ENCODE measurements around the gene CLIP3. TPM values are rescaled to one million over a fixed set of nuclear protein-coding genes. Genes with fewer than 3 reads are reported as not detected.

Gene CLIP3
- total RNA-seq, 1 experiment from 2014 or later = 0.37 TPM

GRCh38 chr19:36014012-36014924 lies 18.4 kb downstream of the CLIP3 start, which contains the start of gene ALKBH6:
TSS of gene ALKBH6 (minus strand) at chr19:36014213. CDS start at chr19:36013397, 816 bp downstream.
- in situ Hi-C loops (cut with HindIII; ENCODE audit: low sequenced_read_pairs) = no loop called here
- peak; percentile 100 for DNase-seq (ENCODE audit: low spot score)

GRCh38 chr19:36013280-36014011 lies 19.2 kb downstream of the CLIP3 start:
- DNase-seq (ENCODE audit: low spot score) = no peak
- in situ Hi-C loops (cut with HindIII; ENCODE audit: low sequenced_read_pairs) = no loop called here

GRCh38 chr19:36010402-36010801 lies 22.3 kb downstream of the CLIP3 start:
- in situ Hi-C loops (cut with HindIII; ENCODE audit: low sequenced_read_pairs) = no loop called here

GRCh38 chr19:36009633-36010379 lies 22.9 kb downstream of the CLIP3 start:
- DNase-seq (ENCODE audit: low spot score) = no peak
- in situ Hi-C loops (cut with HindIII; ENCODE audit: low sequenced_read_pairs) = no loop called here

More at GRCh38 chr19:36010402-36010801, 22.3 kb downstream of the CLIP3 start:
- no peak for DNase-seq (ENCODE audit: low spot score)

GRCh38 chr19:36009220-36009619 lies 23.5 kb downstream of the CLIP3 start:
- in situ Hi-C loops (cut with HindIII; ENCODE audit: low sequenced_read_pairs) = no loop called here

GRCh38 chr19:36008336-36008978 lies 24.2 kb downstream of the CLIP3 start, which contains the start of gene SYNE4:
TSS of gene SYNE4 (minus strand) at chr19:36008813. CDS start at chr19:36008681, 132 bp downstream.
- in situ Hi-C loops (cut with HindIII; ENCODE audit: low sequenced_read_pairs) = no loop called here
- DNase-seq (ENCODE audit: low spot score) = peak; percentile 95

More at GRCh38 chr19:36009220-36009619, 23.5 kb downstream of the CLIP3 start:
- peak; percentile 78 for DNase-seq (ENCODE audit: low spot score)

GRCh38 chr19:36006955-36007354 lies 25.7 kb downstream of the CLIP3 start:
- in situ Hi-C loops (cut with HindIII; ENCODE audit: low sequenced_read_pairs) = no loop called here
- DNase-seq (ENCODE audit: low spot score) = no peak

GRCh38 chr19:36003284-36003683 lies 29.4 kb downstream of the CLIP3 start:
- no peak for DNase-seq (ENCODE audit: low spot score)
- in situ Hi-C loops (cut with HindIII; ENCODE audit: low sequenced_read_pairs) = no loop called here

GRCh38 chr19:36001605-36002004 lies 31.1 kb downstream of the CLIP3 start:
- in situ Hi-C loops (cut with HindIII; ENCODE audit: low sequenced_read_pairs) = no loop called here

GRCh38 chr19:35996777-35997176 lies 35.9 kb downstream of the CLIP3 start:
- no peak for DNase-seq (ENCODE audit: low spot score)
- in situ Hi-C loops (cut with HindIII; ENCODE audit: low sequenced_read_pairs) = no loop called here

More at GRCh38 chr19:36001605-36002004, 31.1 kb downstream of the CLIP3 start:
- no peak for DNase-seq (ENCODE audit: low spot score)

GRCh38 chr19:35995048-35995993 lies 37.4 kb downstream of the CLIP3 start, which contains the start of gene SDHAF1:
TSS of gene SDHAF1 (plus strand) at chr19:35995188. CDS start at chr19:35995275, 87 bp downstream.
- DNase-seq (ENCODE audit: low spot score) = peak; percentile 97
- in situ Hi-C loops (cut with HindIII; ENCODE audit: low sequenced_read_pairs) = no loop called here

GRCh38 chr19:35993923-35994598 lies 38.6 kb downstream of the CLIP3 start:
- in situ Hi-C loops (cut with HindIII; ENCODE audit: low sequenced_read_pairs) = no loop called here
- peak; percentile 37 for DNase-seq (ENCODE audit: low spot score)

GRCh38 chr19:35992907-35993765 lies 39.5 kb downstream of the CLIP3 start:
- DNase-seq (ENCODE audit: low spot score) = no peak
- in situ Hi-C loops (cut with HindIII; ENCODE audit: low sequenced_read_pairs) = no loop called here

- no peak for DNase-seq (ENCODE audit: low spot score)
- in situ Hi-C loops (cut with HindIII; ENCODE audit: low sequenced_read_pairs) = no loop called here
These were observed 40.8 kb downstream of the CLIP3 start for GRCh38 chr19:35991731-35992450.

Measured in G401 (cell line).